ENCODE data around the gene UPK1B.

UPK1B gene

DNA sequence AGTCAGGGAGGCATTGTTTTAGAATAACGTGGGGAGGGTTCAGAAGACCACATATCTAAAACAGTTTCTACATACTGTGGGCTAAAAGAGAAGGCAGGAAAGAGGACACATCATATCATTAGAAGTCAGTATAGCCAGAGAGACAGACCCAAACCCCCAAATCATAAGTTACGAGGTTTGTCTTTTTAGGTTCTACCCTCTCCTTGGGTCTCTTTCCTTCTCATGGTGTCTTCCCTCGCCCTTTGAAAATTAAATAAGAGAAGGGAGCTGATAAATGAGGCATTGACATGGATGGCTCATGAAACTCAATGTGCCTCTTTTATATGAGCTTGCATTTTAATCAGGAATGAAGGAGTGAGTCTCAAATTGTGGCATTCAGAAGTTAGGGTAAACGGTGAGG is 3.4 kb downstream of the UPK1B start:
- no peak for TF ChIP-seq CTCF (IDR thresholded peaks at IDR 0.05; ENCODE audit: control insufficient read depth, insufficient read depth, low read depth, low read length, missing control alignments)
- DNase-seq (ENCODE audit: low read depth) = no peak
- H3K4me3 ChIP-seq (ENCODE audit: control insufficient read depth, low read depth, low read length) = no peak overlapping the region

GRCh38 chr3:119177321-119177720 is 3.9 kb downstream of the UPK1B start:
- no peak for TF ChIP-seq CTCF (IDR thresholded peaks at IDR 0.05; ENCODE audit: control insufficient read depth, insufficient read depth, low read depth, low read length, missing control alignments)
- DNase-seq (ENCODE audit: low read depth) = no peak
- no peak overlapping the region for H3K4me3 ChIP-seq (ENCODE audit: control insufficient read depth, low read depth, low read length)

- no peak overlapping the region for H3K4me3 ChIP-seq (ENCODE audit: control insufficient read depth, low read depth, low read length)
- no peak for TF ChIP-seq CTCF (IDR thresholded peaks at IDR 0.05; ENCODE audit: control insufficient read depth, insufficient read depth, low read depth, low read length, missing control alignments)
- DNase-seq (ENCODE audit: low read depth) = no peak
These were observed 8.4 kb downstream of the UPK1B start for GRCh38 chr3:119181765-119182164.

- DNase-seq (ENCODE audit: low read depth) = no peak
- no peak overlapping the region for H3K4me3 ChIP-seq (ENCODE audit: control insufficient read depth, low read depth, low read length)
- no peak for TF ChIP-seq CTCF (IDR thresholded peaks at IDR 0.05; ENCODE audit: control insufficient read depth, insufficient read depth, low read depth, low read length, missing control alignments)
These were observed 10.7 kb downstream of the UPK1B start for GRCh38 chr3:119184111-119184510.

- DNase-seq (ENCODE audit: low read depth) = peak; percentile 83
- H3K4me3 ChIP-seq (ENCODE audit: control insufficient read depth, low read depth, low read length) = no peak overlapping the region
- no peak for TF ChIP-seq CTCF (IDR thresholded peaks at IDR 0.05; ENCODE audit: control insufficient read depth, insufficient read depth, low read depth, low read length, missing control alignments)
These were observed 11.6 kb downstream of the UPK1B start for GRCh38 chr3:119184796-119185570.

GRCh38 chr3:119187266-119187665 is 13.9 kb downstream of the UPK1B start:
- TF ChIP-seq CTCF (IDR thresholded peaks at IDR 0.05; ENCODE audit: control insufficient read depth, insufficient read depth, low read depth, low read length, missing control alignments) = no peak
- no peak overlapping the region for H3K4me3 ChIP-seq (ENCODE audit: control insufficient read depth, low read depth, low read length)
- no peak for DNase-seq (ENCODE audit: low read depth)
